HCT116 (cell line): ENCODE results near the gene ATP13A2.
"Not testable (repeated sequence)": the region's sequence is repeated elsewhere in the genome, so short reads cannot be mapped to it uniquely, and the experiment has no call there.

Source experiments
- EGR1 ChIP-seq: IDR thresholded peaks from 2 replicates; pipeline ENCODE4 v1.6.1; 2012; ENCODE audit warnings: low read depth
- POLR2A ChIP-seq: IDR thresholded peaks from 2 replicates; pipeline ENCODE4 v1.7.0; 2011; ENCODE audit warnings: borderline replicate concordance; ENCODE audit not compliant: insufficient read depth, insufficient read length; ENCODE audit errors: extremely low read depth
- POLR2AphosphoS5 ChIP-seq: IDR thresholded peaks from 2 replicates; pipeline ENCODE4 v1.6.1; 2011; ENCODE audit warnings: mild to moderate bottlenecking, low read depth, low read length, moderate library complexity

- not testable (repeated sequence) for TF ChIP-seq POLR2A, POLR2AphosphoS5, EGR1
Measured at GRCh38 chr1:16939386-16940180, 72.1 kb downstream of the ATP13A2 start.
